K562 (cell line): Measurements from ENCODE around the gene SIX3.

Experiments used
- ATF3 ChIP-seq, 2 experiments: fragments of 450-650 bp in 1 of 2; sonication (generic) in 1 of 2; formaldehyde crosslinking in 1 of 2; IDR thresholded peaks in 1 of 2; conservative IDR thresholded peaks in 1 of 2; 2 replicates each; pipeline versions ENCODE4 v1.6.1 to v1.8.1; 2016 to 2023; ENCODE audit warnings: mild to moderate bottlenecking in 2 of 2, moderate library complexity in 2 of 2, inconsistent platforms in 1 of 2, missing genetic modification reagents in 1 of 2
- E4F1 ChIP-seq: fragments of 250-450 bp; sonication (Bioruptor Pico); IDR thresholded peaks from 2 replicates; pipeline ENCODE4 v1.5.0; 2021; ENCODE audit warnings: mild to moderate bottlenecking, borderline replicate concordance
- NCOA1 ChIP-seq: fragments of 450-650 bp; IDR thresholded peaks from 2 replicates; pipeline ENCODE4 v1.6.1; 2016; ENCODE audit warnings: low read depth
- NFYB ChIP-seq: IDR thresholded peaks from 2 replicates; pipeline ENCODE4 v1.6.1; 2011; ENCODE audit warnings: mild to moderate bottlenecking, moderate library complexity; ENCODE audit not compliant: insufficient read length; ENCODE audit errors: extremely low read depth
- POLR2A ChIP-seq: fragments of 450-650 bp; conservative IDR thresholded peaks from 2 replicates; pipeline ENCODE4 v1.6.1; 2016
- USF1 ChIP-seq: sonication (generic); formaldehyde crosslinking; IDR thresholded peaks from 2 replicates; pipeline ENCODE4 v1.9.0; 2022; ENCODE audit warnings: mild to moderate bottlenecking, missing genetic modification reagents
- ZBTB7A ChIP-seq: IDR thresholded peaks from 2 replicates; pipeline ENCODE4 v1.6.1; 2011; ENCODE audit warnings: low read depth, mild to moderate bottlenecking, low read length, moderate library complexity, borderline replicate concordance; ENCODE audit not compliant: control insufficient read depth
- ZNF780A ChIP-seq: fragments of 250-450 bp; sonication (Bioruptor Pico); IDR thresholded peaks from 2 replicates; pipeline ENCODE4 v1.5.0; 2021; ENCODE audit warnings: mild to moderate bottlenecking
- TF ChIP-seq, protein P1 (sequence below), 2 experiments: fragments of 450-650 bp; IDR thresholded peaks; 2 replicates each; pipeline ENCODE4 v1.6.1; 2018; ENCODE audit warnings: mild to moderate bottlenecking in 2 of 2, low read depth in 1 of 2; ENCODE audit not compliant: partially characterized antibody in 2 of 2

DNA sequence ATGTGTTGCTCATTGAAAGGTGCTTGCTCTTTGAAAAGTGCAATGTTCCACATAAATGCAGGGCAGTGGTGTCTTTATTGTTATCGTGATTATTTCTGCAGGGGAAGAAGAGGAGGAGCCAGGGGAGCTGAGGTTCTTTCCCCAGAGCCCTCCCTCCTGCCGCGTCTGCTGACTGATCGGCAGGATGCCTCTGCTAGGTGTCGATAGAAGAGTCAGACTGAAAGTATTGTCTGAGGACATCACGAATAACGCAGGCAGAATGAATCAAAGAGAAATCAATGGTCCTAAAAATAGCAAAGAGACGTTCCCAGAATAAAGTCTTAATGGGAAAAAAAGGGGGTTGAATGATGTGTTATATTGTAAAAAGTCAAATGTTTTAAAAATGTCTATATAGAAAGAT, 47.4 kb upstream of the SIX3 start:
- TF ChIP-seq NFYB (no peak), E4F1 (CRISPR knock-in tag) (no peak), ZBTB7A (no peak), ZNF780A (CRISPR knock-in tag) (no peak), ATF3 (IDR thresholded peaks at IDR 0.05) (no peak), ATF3 (CRISPR knock-in tag; conservative IDR thresholded peaks at IDR 0.05) (no peak), USF1 (CRISPR knock-in tag) (no peak), POLR2A (no peak), NCOA1 (no peak)
- TF ChIP-seq, protein P1, sequence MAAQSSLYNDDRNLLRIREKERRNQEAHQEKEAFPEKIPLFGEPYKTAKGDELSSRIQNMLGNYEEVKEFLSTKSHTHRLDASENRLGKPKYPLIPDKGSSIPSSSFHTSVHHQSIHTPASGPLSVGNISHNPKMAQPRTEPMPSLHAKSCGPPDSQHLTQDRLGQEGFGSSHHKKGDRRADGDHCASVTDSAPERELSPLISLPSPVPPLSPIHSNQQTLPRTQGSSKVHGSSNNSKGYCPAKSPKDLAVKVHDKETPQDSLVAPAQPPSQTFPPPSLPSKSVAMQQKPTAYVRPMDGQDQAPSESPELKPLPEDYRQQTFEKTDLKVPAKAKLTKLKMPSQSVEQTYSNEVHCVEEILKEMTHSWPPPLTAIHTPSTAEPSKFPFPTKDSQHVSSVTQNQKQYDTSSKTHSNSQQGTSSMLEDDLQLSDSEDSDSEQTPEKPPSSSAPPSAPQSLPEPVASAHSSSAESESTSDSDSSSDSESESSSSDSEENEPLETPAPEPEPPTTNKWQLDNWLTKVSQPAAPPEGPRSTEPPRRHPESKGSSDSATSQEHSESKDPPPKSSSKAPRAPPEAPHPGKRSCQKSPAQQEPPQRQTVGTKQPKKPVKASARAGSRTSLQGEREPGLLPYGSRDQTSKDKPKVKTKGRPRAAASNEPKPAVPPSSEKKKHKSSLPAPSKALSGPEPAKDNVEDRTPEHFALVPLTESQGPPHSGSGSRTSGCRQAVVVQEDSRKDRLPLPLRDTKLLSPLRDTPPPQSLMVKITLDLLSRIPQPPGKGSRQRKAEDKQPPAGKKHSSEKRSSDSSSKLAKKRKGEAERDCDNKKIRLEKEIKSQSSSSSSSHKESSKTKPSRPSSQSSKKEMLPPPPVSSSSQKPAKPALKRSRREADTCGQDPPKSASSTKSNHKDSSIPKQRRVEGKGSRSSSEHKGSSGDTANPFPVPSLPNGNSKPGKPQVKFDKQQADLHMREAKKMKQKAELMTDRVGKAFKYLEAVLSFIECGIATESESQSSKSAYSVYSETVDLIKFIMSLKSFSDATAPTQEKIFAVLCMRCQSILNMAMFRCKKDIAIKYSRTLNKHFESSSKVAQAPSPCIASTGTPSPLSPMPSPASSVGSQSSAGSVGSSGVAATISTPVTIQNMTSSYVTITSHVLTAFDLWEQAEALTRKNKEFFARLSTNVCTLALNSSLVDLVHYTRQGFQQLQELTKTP (IDR thresholded peaks at IDR 0.05; ENCODE audit: low read depth in 1 of 2, partially characterized antibody in 2 of 2): no peak
